Naive B cell (primary cell): ENCODE results near the gene CNN2. TPM values are rescaled to one million over a fixed set of nuclear protein-coding genes. Genes with fewer than 3 reads are reported as not detected.
"Not testable (repeated sequence)": the region's sequence is repeated elsewhere in the genome, so short reads cannot be mapped to it uniquely, and the experiment has no call there.

ENCODE experiments used
- ATAC-seq, 2 donors: fragments of 150-1000 bp; cut with Tn5 transposase; 2 replicates each; pipeline ENCODE4 v1.10.0; 2021; ENCODE audit warnings: low read depth in 2 of 2, mild to moderate bottlenecking in 2 of 2, moderate library complexity in 2 of 2
- DNase-seq: peaks from one replicate; pipeline ENCODE4 v3.0.0; 2022
- H3K27ac Mint-ChIP-seq, 6 donors: one replicate each; pipeline ENCODE4 v1.8.0; 2020 to 2022; ENCODE audit warnings: mild to moderate bottlenecking in 6 of 6, mixed read lengths in 6 of 6, moderate library complexity in 5 of 6, inconsistent platforms in 2 of 6
- H3K27me3 Mint-ChIP-seq, 3 donors: one replicate each; pipeline ENCODE4 v1.8.0; 2021 to 2022; ENCODE audit warnings: mixed read lengths in 3 of 3, mild to moderate bottlenecking in 1 of 3
- H3K36me3 Mint-ChIP-seq, 2 donors: one replicate each; pipeline ENCODE4 v1.8.0; 2020 to 2022; ENCODE audit warnings: mixed read lengths in 2 of 2, inconsistent platforms in 1 of 2, mild to moderate bottlenecking in 1 of 2
- H3K4me1 Mint-ChIP-seq, 3 donors: one replicate each; pipeline ENCODE4 v1.8.0; 2020 to 2022; ENCODE audit warnings: mixed read lengths in 3 of 3, inconsistent platforms in 1 of 3, mild to moderate bottlenecking in 1 of 3, moderate library complexity in 1 of 3
- H3K4me3 Mint-ChIP-seq, 8 donors: one replicate each; pipeline ENCODE4 v1.8.0; 2020 to 2022; ENCODE audit warnings: mild to moderate bottlenecking in 8 of 8, mixed read lengths in 8 of 8, moderate library complexity in 8 of 8, inconsistent platforms in 2 of 8
- H3K9me3 Mint-ChIP-seq, 7 donors: one replicate each; pipeline ENCODE4 v1.8.0; 2020 to 2022; ENCODE audit warnings: mixed read lengths in 7 of 7, mild to moderate bottlenecking in 5 of 7, inconsistent platforms in 2 of 7, moderate library complexity in 1 of 7
- polyA plus RNA-seq, 6 donors: library from polyadenylated mRNA; unstranded; fragments of 300-500 nt; fragmentation: Illumina TruSeq; gene quantifications; one replicate each; pipeline ENCODE4 v1.2.3, GENCODE V29; 2021; ENCODE audit warnings: low read depth in 6 of 6

The CNN2 gene
- polyA plus RNA-seq, 6 donors from 2014 or later, result 408 to 648 (median 492) TPM

DNA sequence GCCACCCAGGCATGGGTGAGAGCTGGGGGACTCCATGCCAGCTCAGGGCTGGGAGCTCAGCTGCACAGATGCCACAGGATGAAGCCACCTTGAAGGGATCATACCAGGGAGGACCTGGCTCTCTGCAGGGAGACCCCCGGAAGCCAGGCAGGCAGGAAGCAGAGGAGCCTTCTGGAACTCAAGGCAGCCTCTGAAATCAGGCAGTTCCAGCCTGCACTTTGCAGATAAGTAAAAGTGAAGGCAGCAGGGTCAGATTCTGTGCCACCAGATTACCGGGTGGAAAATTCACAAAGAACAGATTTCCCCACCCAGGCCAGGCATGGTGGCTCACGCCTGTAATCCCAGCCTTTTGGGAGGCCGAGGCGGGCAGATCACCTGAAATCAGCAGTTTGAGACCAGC is 8.0 kb upstream of the CNN2 start:
- Mint-ChIP-seq H3K4me1 (peaks cover 36 to 40% (median 40%) of the 10 kb centered on the region in 3 donors), H3K27ac (peak overlapping the region in 2 of 6 donors; percentile 85 to 100), H3K9me3 (no peaks in the 10 kb centered on the region)

GRCh38 chr19:1018932-1019615 is 7.3 kb upstream of the CNN2 start:
- Mint-ChIP-seq H3K4me1 (peaks cover 35 to 40% (median 36%) of the 10 kb centered on the region in 3 donors), H3K27me3 (peaks cover 0 to 7% (median 0%) of the 10 kb centered on the region in 3 donors), H3K27ac (peak overlapping the region in 4 of 6 donors; percentile 11 to 100 (median 75)), H3K4me3 (peak overlapping the region; percentile 71 to 94 (median 90)), H3K36me3 (no peaks in the 10 kb centered on the region), H3K9me3 (no peaks in the 10 kb centered on the region)
- ATAC-seq (no peak), DNase-seq (no peak)

More for the DNA sequence above, 8.0 kb upstream of the CNN2 start:
- H3K4me3 Mint-ChIP-seq, result peak overlapping the region; percentile 33 to 94 (median 88)
- peaks cover 0 to 7% (median 0%) of the 10 kb centered on the region in 3 donors for H3K27me3 Mint-ChIP-seq
- DNase-seq (no peak), ATAC-seq (no peak)
- H3K36me3 Mint-ChIP-seq, result no peaks in the 10 kb centered on the region

DNA sequence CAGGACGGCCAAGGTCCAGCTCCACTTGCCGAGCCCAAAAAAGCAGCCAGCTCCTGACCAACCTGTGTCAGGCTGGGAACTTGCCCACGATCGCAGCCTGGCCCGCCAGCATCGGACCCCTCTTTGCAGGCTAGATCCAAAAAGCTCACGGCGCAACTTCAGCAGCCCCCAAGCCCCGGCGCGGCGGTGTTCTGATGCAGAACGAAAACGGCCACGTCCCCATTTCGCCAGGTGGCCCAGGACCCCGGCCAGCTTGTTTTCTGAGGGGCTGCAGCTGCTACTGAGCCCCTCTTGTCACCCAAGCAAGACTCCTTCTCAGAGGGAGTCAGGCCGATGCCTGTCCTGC is 6.8 kb upstream of the CNN2 start:
- no peak for ATAC-seq
- peak overlapping the region in 4 of 6 donors; percentile 53 to 100 (median 97) for H3K27ac Mint-ChIP-seq
- DNase-seq, result no peak
- H3K4me1 Mint-ChIP-seq, result peaks cover 32 to 38% (median 36%) of the 10 kb centered on the region in 3 donors
- H3K36me3 Mint-ChIP-seq, result no peaks in the 10 kb centered on the region
- H3K9me3 Mint-ChIP-seq, result no peaks in the 10 kb centered on the region
- peak overlapping the region; percentile 87 to 96 (median 94) for H3K4me3 Mint-ChIP-seq
- H3K27me3 Mint-ChIP-seq, result peaks cover 0 to 7% (median 0%) of the 10 kb centered on the region in 3 donors

GRCh38 chr19:1019980-1020867 is 6.2 kb upstream of the CNN2 start:
- peaks cover 32 to 39% (median 38%) of the 10 kb centered on the region in 3 donors for H3K4me1 Mint-ChIP-seq
- peak overlapping the region; percentile 87 to 96 (median 94) for H3K4me3 Mint-ChIP-seq
- no peak for DNase-seq
- peak overlapping the region; percentile 53 to 100 (median 96) for H3K27ac Mint-ChIP-seq
- peaks cover 0 to 7% (median 0%) of the 10 kb centered on the region in 3 donors for H3K27me3 Mint-ChIP-seq
- no peaks in the 10 kb centered on the region for H3K9me3 Mint-ChIP-seq
- ATAC-seq, result no peak
- H3K36me3 Mint-ChIP-seq, result no peaks in the 10 kb centered on the region

- Mint-ChIP-seq H3K9me3 (no peaks in the 10 kb centered on the region), H3K4me3 (peak within 1 kb of the TSS; percentile 87 to 96 (median 94)), H3K4me1 (peaks cover 32 to 40% (median 38%) of the 10 kb centered on the region in 3 donors), H3K27ac (peak within 1 kb of the TSS; percentile 99 to 100 (median 100)), H3K36me3 (no peaks in the 10 kb centered on the region), H3K27me3 (peaks cover 0 to 7% (median 0%) of the 10 kb centered on the region in 3 donors)
- peak; percentile 84 to 87 for ATAC-seq
- DNase-seq, result peak; percentile 98
Observed at GRCh38 chr19:1020868-1021425, 5.5 kb upstream of the CNN2 start, which contains the start of gene TMEM259. Gene TMEM259 (minus strand): TSS chr19:1021123. CDS start chr19:1020996, 127 bp downstream.

- not testable (repeated sequence) for H3K9me3 Mint-ChIP-seq, H3K36me3 Mint-ChIP-seq, H3K27ac Mint-ChIP-seq, ATAC-seq, DNase-seq, H3K27me3 Mint-ChIP-seq
- H3K4me3 Mint-ChIP-seq, result peak overlapping the region in 2 of 8 donors; percentile 16 to 76
- peaks cover 19 to 23% (median 22%) of the 10 kb centered on the region in 3 donors for H3K4me1 Mint-ChIP-seq
Observed at GRCh38 chr19:1023883-1024188, 2.6 kb upstream of the CNN2 start.

GRCh38 chr19:1025080-1025479 is 1.3 kb upstream of the CNN2 start:
- DNase-seq, ATAC-seq, H3K9me3 Mint-ChIP-seq, H3K36me3 Mint-ChIP-seq, H3K27me3 Mint-ChIP-seq: not testable (repeated sequence)
- Mint-ChIP-seq H3K4me3 (peak overlapping the region in 3 of 8 donors; percentile 6 to 75 (median 22)), H3K27ac (peak overlapping the region in 2 of 6 donors; percentile 15 to 63), H3K4me1 (peaks cover 22 to 26% (median 24%) of the 10 kb centered on the region in 3 donors)

DNA sequence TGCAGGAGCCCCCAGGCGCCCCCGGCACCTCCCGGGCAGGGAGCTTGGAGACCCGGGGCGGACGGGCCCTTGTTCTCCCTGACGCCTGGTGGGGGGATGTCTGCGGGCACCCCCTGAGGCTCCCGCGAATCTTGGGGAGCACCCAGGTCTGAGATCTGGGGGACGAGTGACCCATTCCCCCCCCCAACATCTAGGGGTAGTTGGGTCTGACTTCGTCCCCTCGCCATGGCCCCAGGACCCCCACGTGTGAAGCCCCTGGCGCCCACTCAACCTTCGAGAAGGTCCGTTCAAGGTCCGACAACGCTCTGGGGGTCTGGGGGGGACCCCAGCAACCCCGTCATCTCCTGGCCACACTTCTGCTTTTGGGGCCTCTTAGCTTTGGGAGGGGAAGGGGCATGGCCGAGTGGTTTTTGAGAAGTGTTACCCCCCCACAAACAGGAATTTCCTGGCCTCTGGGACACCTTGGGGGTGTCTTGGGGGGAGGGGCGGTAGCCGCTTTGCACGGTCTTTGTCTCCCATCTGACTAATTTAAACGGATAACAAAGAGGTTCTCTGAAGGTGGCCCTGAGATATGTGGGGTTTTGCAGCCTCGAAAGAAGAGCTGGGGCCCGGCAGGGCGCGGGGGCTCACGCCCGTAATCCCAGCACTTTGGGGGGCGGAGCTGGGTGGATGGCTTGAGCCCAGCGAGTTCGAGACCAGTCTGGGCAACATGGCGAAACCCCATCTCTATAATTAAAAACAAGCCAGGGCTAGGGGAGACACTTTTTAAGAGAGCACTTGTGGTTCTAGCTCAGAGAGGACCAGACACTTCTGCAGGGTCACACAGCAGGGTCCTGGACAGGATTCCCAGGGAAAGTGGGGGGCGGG is 608 bp downstream of the CNN2 start:
- Mint-ChIP-seq H3K27ac (peak overlapping the region; percentile 74 to 97 (median 96)), H3K4me3 (peak overlapping the region; percentile 97 to 99 (median 99)), H3K4me1 (peaks cover 17 to 23% (median 21%) of the 10 kb centered on the region in 3 donors), H3K27me3 (no peaks in the 10 kb centered on the region), H3K9me3 (no peaks in the 10 kb centered on the region), H3K36me3 (no peaks in the 10 kb centered on the region)
- DNase-seq (peak; percentile 70), ATAC-seq (peak; percentile 55 to 56)

GRCh38 chr19:1027650-1028061 is 1.2 kb downstream of the CNN2 start:
- ATAC-seq (peak; percentile 17 to 21), DNase-seq (no peak)
- Mint-ChIP-seq H3K36me3 (no peaks in the 10 kb centered on the region), H3K27me3 (no peaks in the 10 kb centered on the region), H3K9me3 (no peaks in the 10 kb centered on the region), H3K27ac (peak overlapping the region in 5 of 6 donors; percentile 62 to 97 (median 91)), H3K4me1 (peaks cover 22 to 25% (median 23%) of the 10 kb centered on the region in 3 donors), H3K4me3 (peak overlapping the region; percentile 97 to 99 (median 99))

GRCh38 chr19:1028062-1028926 is 1.9 kb downstream of the CNN2 start:
- Mint-ChIP-seq H3K9me3 (no peaks in the 10 kb centered on the region), H3K4me3 (peak overlapping the region; percentile 88 to 99 (median 99)), H3K27ac (peak overlapping the region in 5 of 6 donors; percentile 62 to 95 (median 91)), H3K27me3 (no peaks in the 10 kb centered on the region), H3K36me3 (no peaks in the 10 kb centered on the region), H3K4me1 (peaks cover 22 to 26% (median 23%) of the 10 kb centered on the region in 3 donors)
- peak; percentile 46 for DNase-seq
- peak; percentile 34 to 42 for ATAC-seq

GRCh38 chr19:1032264-1032867 is 6.0 kb downstream of the CNN2 start:
- Mint-ChIP-seq H3K4me1 (peaks cover 36 to 43% (median 41%) of the 10 kb centered on the region in 3 donors), H3K27ac (peak overlapping the region in 2 of 6 donors; percentile 54 to 92), H3K4me3 (peak overlapping the region in 3 of 8 donors; percentile 12 to 56 (median 24)), H3K9me3 (no peaks in the 10 kb centered on the region), H3K27me3 (no peaks in the 10 kb centered on the region), H3K36me3 (peaks cover 0 to 10% of the 10 kb centered on the region in 2 donors)
- ATAC-seq, result no peak
- DNase-seq, result no peak
